Neural cell (in vitro differentiated cells): ENCODE measurements around the gene SDS. TPM values are rescaled to one million over a fixed set of nuclear protein-coding genes. Genes with fewer than 3 reads are reported as not detected.

ENCODE experiments used
- H2AFZ ChIP-seq: fragments of 200-600, 300-800 bp; sonication (generic), shearing (Covaris generic); 2 replicates; pipeline ENCODE4 v1.6.0; 2014; ENCODE audit warnings: low read depth, mild to moderate bottlenecking, antibody characterized with exemption, low read length, moderate library complexity
- H3F3A ChIP-seq: fragments of 200-600 bp; shearing (Covaris generic); 2 replicates; pipeline ENCODE4 v1.6.1; 2016; ENCODE audit warnings: mild to moderate bottlenecking, moderate library complexity, mixed read lengths, antibody characterized with exemption, low read length; ENCODE audit not compliant: insufficient read depth, poor library complexity, severe bottlenecking
- H3K27ac ChIP-seq: fragments of 200-600, 300-800 bp; sonication (generic), shearing (Covaris generic); 2 replicates; pipeline ENCODE4 v1.5.1; 2014; ENCODE audit warnings: mild to moderate bottlenecking, low read length, moderate library complexity
- H3K27me3 ChIP-seq: fragments of 300-800, 200-600 bp; sonication (generic), shearing (Covaris generic); 2 replicates; pipeline ENCODE4 v1.6.0; 2014; ENCODE audit warnings: mild to moderate bottlenecking, low read depth, low read length, moderate library complexity; ENCODE audit not compliant: insufficient read depth
- H3K36me3 ChIP-seq: fragments of 300-800, 200-600 bp; sonication (generic), shearing (Covaris generic); 2 replicates; pipeline ENCODE4 v1.5.1; 2014; ENCODE audit warnings: mild to moderate bottlenecking, antibody characterized with exemption, low read length, moderate library complexity; ENCODE audit not compliant: insufficient read depth
- H3K4me2 ChIP-seq: fragments of 300-800, 200-600 bp; sonication (generic), shearing (Covaris generic); 2 replicates; pipeline ENCODE4 v1.6.0; 2014; ENCODE audit warnings: mild to moderate bottlenecking, low read length
- H3K4me3 ChIP-seq: fragments of 300-800, 200-600 bp; sonication (generic), shearing (Covaris generic); 2 replicates; pipeline ENCODE4 v1.5.1; 2014; ENCODE audit warnings: mild to moderate bottlenecking, low read length, moderate library complexity
- H3K79me2 ChIP-seq: fragments of 200-600 bp; shearing (Covaris generic); replicated peaks from 2 replicates; pipeline ENCODE4 v1.6.0; 2014; ENCODE audit warnings: mild to moderate bottlenecking, low read length, moderate library complexity; ENCODE audit not compliant: insufficient read depth
- H3K9ac ChIP-seq: fragments of 300-800, 200-600 bp; sonication (generic), shearing (Covaris generic); 2 replicates; pipeline ENCODE4 v1.6.1; 2016; ENCODE audit warnings: mild to moderate bottlenecking, low read length, mixed read lengths
- H3K9me2 ChIP-seq: fragments of 200-600 bp; shearing (Covaris generic); 2 replicates; pipeline ENCODE4 v1.6.1; 2016; ENCODE audit warnings: mild to moderate bottlenecking, low read length, mixed read lengths; ENCODE audit not compliant: insufficient read depth
- H3K9me3 ChIP-seq: fragments of 200-600, 300-800 bp; sonication (generic), shearing (Covaris generic); 2 replicates; pipeline ENCODE4 v1.6.1; 2016; ENCODE audit warnings: mild to moderate bottlenecking, mixed run types, low read length, moderate library complexity, mixed read lengths
- H4K20me1 ChIP-seq: fragments of 200-600 bp; shearing (Covaris generic); 2 replicates; pipeline ENCODE4 v1.6.1; 2016; ENCODE audit warnings: mild to moderate bottlenecking, mixed run types; ENCODE audit not compliant: insufficient read depth
- CTCF ChIP-seq: fragments of 450-650 bp; IDR thresholded peaks from 2 replicates; pipeline ENCODE4 v1.5.1; 2014; ENCODE audit warnings: antibody characterized with exemption, mild to moderate bottlenecking, moderate library complexity; ENCODE audit not compliant: poor library complexity, severe bottlenecking
- EP300 ChIP-seq: fragments of 450-650 bp; conservative IDR thresholded peaks from 2 replicates; pipeline ENCODE4 v1.6.1; 2014; ENCODE audit warnings: antibody characterized with exemption, mild to moderate bottlenecking, moderate library complexity; ENCODE audit not compliant: poor library complexity, severe bottlenecking
- MXI1 ChIP-seq: fragments of 450-650 bp; conservative IDR thresholded peaks from 2 replicates; pipeline ENCODE4 v1.6.1; 2014; ENCODE audit warnings: antibody characterized with exemption, mild to moderate bottlenecking; ENCODE audit not compliant: poor library complexity, severe bottlenecking
- POLR2AphosphoS5 ChIP-seq: IDR thresholded peaks from 2 replicates; pipeline ENCODE4 v1.6.1; 2012
- REST ChIP-seq: IDR thresholded peaks from 2 replicates; pipeline ENCODE4 v1.6.1; 2012; ENCODE audit warnings: borderline replicate concordance
- SMC3 ChIP-seq: fragments of 450-650 bp; conservative IDR thresholded peaks from 2 replicates; pipeline ENCODE4 v1.6.1; 2014; ENCODE audit warnings: antibody characterized with exemption, mild to moderate bottlenecking, moderate library complexity; ENCODE audit not compliant: poor library complexity
- TAF1 ChIP-seq: IDR thresholded peaks from 2 replicates; pipeline ENCODE4 v1.6.1; 2012; ENCODE audit warnings: low read depth
- polyA plus RNA-seq: library from polyadenylated mRNA; depleted of rRNA; stranded (reverse); fragments of >200 nt; gene quantifications from 2 replicates; pipeline ENCODE4 v1.2.3, GENCODE V29; 2014

The SDS gene
- polyA plus RNA-seq, 1 donor from 2014 or later, result not detected

GRCh38 chr12:113435367-113435766, 31.7 kb upstream of the SDS start:
- no peak overlapping the region for H3K27ac ChIP-seq
- no peaks in the 10 kb centered on the region for H3K9me2 ChIP-seq
- no peak overlapping the region for H3K4me2 ChIP-seq
- no peak overlapping the region for H3K4me3 ChIP-seq
- no peak overlapping the region for H3K9ac ChIP-seq
- H3F3A ChIP-seq, result no peaks in the 10 kb centered on the region
- no peak for TF ChIP-seq TAF1
- TF ChIP-seq CTCF, result no peak
- TF ChIP-seq MXI1, result no peak
- H3K79me2 ChIP-seq, result no peaks in the 10 kb centered on the region
- no peaks in the 10 kb centered on the region for H4K20me1 ChIP-seq
- no peak overlapping the region for H2AFZ ChIP-seq
- no peaks in the 10 kb centered on the region for H3K27me3 ChIP-seq
- H3K36me3 ChIP-seq, result no peaks in the 10 kb centered on the region
- H3K9me3 ChIP-seq, result no peaks in the 10 kb centered on the region

DNA sequence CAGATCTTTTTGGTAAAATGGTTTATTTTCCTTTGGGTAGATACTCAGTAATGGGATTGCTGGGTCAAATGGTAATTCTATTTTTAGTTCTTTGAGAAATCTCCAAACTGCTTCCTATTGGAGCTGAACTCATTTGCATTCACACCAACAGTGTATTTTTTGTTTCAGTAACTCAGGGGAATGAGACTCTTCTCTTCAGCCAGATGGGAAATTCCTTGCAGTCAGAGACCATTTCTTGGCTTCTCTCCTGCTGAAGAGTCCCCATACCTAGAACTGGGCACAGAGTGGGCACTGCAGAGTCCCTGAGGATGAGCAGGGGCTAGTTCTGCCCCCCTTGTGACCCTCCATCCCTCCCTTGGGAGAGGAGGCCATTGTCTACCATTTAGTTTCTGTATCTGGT, 29.3 kb upstream of the SDS start:
- H3K9ac ChIP-seq, result no peak overlapping the region
- no peaks in the 10 kb centered on the region for H3K36me3 ChIP-seq
- H3K9me3 ChIP-seq, result no peaks in the 10 kb centered on the region
- no peak overlapping the region for H3K4me2 ChIP-seq
- H3K27ac ChIP-seq, result no peak overlapping the region
- H3K79me2 ChIP-seq, result no peaks in the 10 kb centered on the region
- H2AFZ ChIP-seq, result no peak overlapping the region
- TF ChIP-seq SMC3, result no peak
- H3K9me2 ChIP-seq, result no peaks in the 10 kb centered on the region
- no peaks in the 10 kb centered on the region for H3K27me3 ChIP-seq
- H3K4me3 ChIP-seq, result no peak overlapping the region
- no peaks in the 10 kb centered on the region for H3F3A ChIP-seq
- H4K20me1 ChIP-seq, result no peaks in the 10 kb centered on the region

GRCh38 chr12:113428482-113428881, 24.8 kb upstream of the SDS start:
- Histone ChIP-seq H3K4me2 (no peak overlapping the region), H3K27ac (no peak overlapping the region), H3K9me2 (no peaks in the 10 kb centered on the region), H3K9ac (no peak overlapping the region), H3K27me3 (no peaks in the 10 kb centered on the region), H3F3A (no peaks in the 10 kb centered on the region), H2AFZ (no peak overlapping the region), H3K4me3 (no peak overlapping the region), H4K20me1 (no peaks in the 10 kb centered on the region), H3K79me2 (no peaks in the 10 kb centered on the region), H3K36me3 (no peaks in the 10 kb centered on the region), H3K9me3 (no peaks in the 10 kb centered on the region)
- TF ChIP-seq POLR2AphosphoS5 (no peak), REST (no peak), TAF1 (no peak), MXI1 (no peak), CTCF (no peak), EP300 (no peak)
